IPS-18a (cell line): ENCODE results near the gene CNOT1.
"Not testable (repeated sequence)": the region's sequence is repeated elsewhere in the genome, so short reads cannot be mapped to it uniquely, and the experiment has no call there.

Source experiments
- H3K27ac ChIP-seq: one replicate; pipeline ENCODE4 v1.5.1; 2013; ENCODE audit warnings: low read length
- H3K27me3 ChIP-seq: one replicate; pipeline ENCODE4 v1.6.1; 2013; ENCODE audit warnings: mild to moderate bottlenecking, low read length; ENCODE audit not compliant: control insufficient read depth, insufficient read depth
- H3K36me3 ChIP-seq: one replicate; pipeline ENCODE4 v1.6.1; 2013; ENCODE audit warnings: low read depth, low read length; ENCODE audit not compliant: control insufficient read depth
- H3K4me1 ChIP-seq: one replicate; pipeline ENCODE4 v1.6.1; 2013; ENCODE audit warnings: low read depth, low read length; ENCODE audit not compliant: control insufficient read depth
- H3K4me3 ChIP-seq: one replicate; pipeline ENCODE4 v1.5.1; 2013; ENCODE audit warnings: low read length
- H3K9ac ChIP-seq: one replicate; pipeline ENCODE4 v1.6.1; 2013; ENCODE audit warnings: mild to moderate bottlenecking, low read length, moderate library complexity
- H3K9me3 ChIP-seq: one replicate; pipeline ENCODE4 v1.6.1; 2013; ENCODE audit warnings: low read depth, low read length; ENCODE audit not compliant: control insufficient read depth

CNOT1 gene

DNA sequence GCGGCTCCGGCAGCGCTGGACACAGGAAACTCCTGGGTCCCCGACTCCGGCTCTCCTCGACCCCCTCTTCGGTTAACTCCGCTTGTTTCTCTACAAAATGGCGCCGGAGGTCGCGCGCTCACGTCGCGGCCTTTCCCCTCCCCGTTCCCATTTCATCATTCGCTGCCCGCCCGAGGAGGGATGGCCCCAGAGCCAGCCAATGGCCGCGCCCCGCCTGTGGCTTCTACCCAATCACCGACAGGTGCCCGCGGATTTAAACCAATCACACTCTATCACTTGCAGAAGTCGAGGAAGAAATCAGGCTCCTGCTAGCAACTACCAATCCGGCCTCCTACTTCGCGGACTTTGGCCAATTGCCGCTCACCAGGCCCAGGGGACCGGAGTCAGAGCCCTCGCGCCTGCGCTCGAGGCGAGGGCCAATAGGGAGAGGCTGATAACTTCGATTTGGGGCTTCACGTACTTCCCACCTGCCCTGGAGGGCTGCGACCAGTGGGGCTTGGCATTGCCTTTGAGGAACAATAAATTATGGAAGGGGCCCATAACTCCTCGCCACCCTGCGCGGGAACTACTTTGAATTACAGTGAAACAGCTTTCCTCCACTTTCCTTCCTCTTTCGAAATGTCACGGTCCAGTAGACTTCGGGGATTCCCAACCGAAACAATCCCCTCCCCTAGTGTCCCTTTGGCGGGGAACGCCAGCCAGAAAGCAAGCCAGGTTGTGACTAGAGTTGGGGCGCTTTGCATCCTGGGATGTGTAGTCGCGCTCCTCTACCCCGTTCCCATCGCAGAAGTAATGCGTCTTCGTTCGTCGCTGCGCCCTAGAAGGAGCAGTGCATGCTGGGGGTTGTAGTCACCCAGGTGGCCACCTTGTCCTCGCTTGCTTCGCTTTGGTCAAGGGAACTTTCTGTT, at the start of gene CNOT1:
TSS of gene CNOT1 (minus strand) at position 94 of the 908 bp plus-strand sequence. CDS start 30,489 bp downstream, outside the sequence.
- Histone ChIP-seq H3K9ac (peak within 1 kb of the TSS; percentile 99), H3K27me3 (no peaks in the 10 kb centered on the region), H3K9me3 (no peaks in the 10 kb centered on the region), H3K36me3 (no peaks in the 10 kb centered on the region), H3K4me1 (peaks cover 5% of the 10 kb centered on the region), H3K27ac (peak within 1 kb of the TSS; percentile 97), H3K4me3 (peak within 1 kb of the TSS; percentile 79)

DNA sequence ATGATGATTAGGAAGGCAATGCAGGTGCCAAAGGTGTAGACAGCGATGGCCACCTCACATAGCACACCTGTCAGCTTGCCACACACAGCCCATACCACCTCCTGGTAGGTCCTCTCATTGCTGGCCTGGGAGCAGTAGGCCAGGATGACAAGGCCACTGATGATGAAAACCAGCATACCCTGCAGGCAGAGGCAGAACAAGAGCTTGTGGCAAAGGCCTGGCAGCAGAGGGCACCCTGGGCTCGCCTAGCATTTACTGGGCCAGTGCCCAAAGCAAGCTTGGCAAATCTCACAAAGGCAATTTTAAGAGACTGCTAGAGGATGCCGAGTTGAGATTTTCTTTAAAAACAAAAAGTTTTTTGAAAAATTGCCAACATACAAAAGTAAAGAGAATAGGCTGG, 49.1 kb upstream of the CNOT1 start:
- Histone ChIP-seq H3K9me3 (no peaks in the 10 kb centered on the region), H3K9ac (no peak overlapping the region), H3K36me3 (peaks cover 26% of the 10 kb centered on the region), H3K4me1 (no peaks in the 10 kb centered on the region), H3K27me3 (no peaks in the 10 kb centered on the region), H3K4me3 (no peak overlapping the region), H3K27ac (no peak overlapping the region)

DNA sequence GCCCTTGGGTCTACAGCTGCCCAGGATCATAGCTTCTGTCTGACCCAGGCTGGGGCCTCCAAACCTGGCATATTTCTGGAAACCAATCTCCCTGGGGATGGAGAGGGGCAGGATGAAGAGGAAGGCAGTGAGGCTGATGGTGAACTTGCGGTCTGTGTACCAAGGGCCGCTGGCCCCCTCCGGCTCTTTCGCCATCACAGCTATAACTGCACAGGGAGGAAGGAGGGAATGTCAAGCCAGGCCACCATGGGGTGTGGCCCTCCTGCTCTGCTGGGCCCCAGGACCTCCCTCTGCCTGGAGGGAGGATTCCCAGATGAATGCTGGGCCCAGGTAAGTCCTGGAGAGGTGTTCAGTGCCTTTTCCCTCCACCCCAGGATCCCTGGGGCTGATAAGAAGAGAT, 48.6 kb upstream of the CNOT1 start:
- no peaks in the 10 kb centered on the region for H3K4me1 ChIP-seq
- no peaks in the 10 kb centered on the region for H3K27me3 ChIP-seq
- no peak overlapping the region for H3K4me3 ChIP-seq
- no peak overlapping the region for H3K27ac ChIP-seq
- no peaks in the 10 kb centered on the region for H3K9me3 ChIP-seq
- no peak overlapping the region for H3K9ac ChIP-seq
- peaks cover 26% of the 10 kb centered on the region for H3K36me3 ChIP-seq

DNA sequence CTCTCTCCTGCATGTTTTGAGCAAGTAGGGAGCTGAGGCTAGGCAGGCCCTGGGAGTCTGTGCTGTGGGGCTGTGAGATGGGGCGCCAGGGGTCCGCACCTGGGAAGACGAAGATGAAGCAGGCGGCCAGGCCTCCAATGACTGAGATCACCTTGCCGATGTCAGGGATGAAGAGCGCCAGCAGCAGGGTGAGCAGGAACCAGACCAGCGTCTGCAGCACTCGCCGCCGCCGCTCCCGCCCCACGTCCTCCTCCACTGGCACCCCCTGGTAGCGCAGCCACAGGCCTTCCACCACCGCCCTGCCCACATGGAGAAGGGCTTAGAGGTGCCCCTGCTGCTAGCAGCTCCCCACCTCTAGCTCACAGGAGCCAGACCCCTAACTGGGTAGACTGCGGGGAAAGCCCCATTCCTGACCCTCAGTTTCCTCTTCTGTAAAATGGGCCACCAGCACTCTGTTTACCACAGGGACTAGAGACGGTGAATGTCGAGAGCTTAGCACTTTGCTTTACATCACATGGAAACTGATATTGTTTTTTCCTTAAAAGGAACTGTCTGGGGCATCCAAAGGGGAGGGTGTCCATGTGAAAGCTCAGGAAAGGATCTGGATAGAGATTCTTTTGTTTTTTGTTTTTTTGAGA, 41.4 kb upstream of the CNOT1 start:
- H3K27ac ChIP-seq, result no peak overlapping the region
- H3K4me1 ChIP-seq, result no peaks in the 10 kb centered on the region
- H3K9ac ChIP-seq, result no peak overlapping the region
- no peak overlapping the region for H3K4me3 ChIP-seq
- H3K36me3 ChIP-seq, result peaks cover 21% of the 10 kb centered on the region
- H3K9me3 ChIP-seq, result no peaks in the 10 kb centered on the region
- H3K27me3 ChIP-seq, result no peaks in the 10 kb centered on the region

DNA sequence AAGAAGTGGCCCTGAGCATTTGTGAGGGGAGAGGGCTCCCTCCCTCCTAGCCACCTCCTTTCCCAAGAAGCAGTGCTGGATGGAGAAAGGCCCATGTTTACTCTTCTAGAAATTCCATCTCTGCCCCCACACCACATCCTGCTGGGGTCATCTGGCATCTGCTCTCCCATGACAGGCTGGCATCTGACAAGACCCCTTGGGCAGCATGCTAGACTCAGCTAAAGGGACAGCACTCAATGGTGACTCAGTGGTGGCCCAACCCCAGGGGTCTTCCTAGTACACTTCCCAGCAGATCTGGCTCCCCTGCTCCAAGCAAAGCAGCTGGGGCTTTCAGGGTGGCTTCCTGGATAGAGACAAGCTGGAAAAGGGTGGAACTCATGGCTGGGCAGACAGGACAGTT, 40.6 kb upstream of the CNOT1 start:
- H3K27me3 ChIP-seq, result no peaks in the 10 kb centered on the region
- no peaks in the 10 kb centered on the region for H3K4me1 ChIP-seq
- peaks cover 15% of the 10 kb centered on the region for H3K36me3 ChIP-seq
- H3K4me3 ChIP-seq, result no peak overlapping the region
- H3K27ac ChIP-seq, result no peak overlapping the region
- no peak overlapping the region for H3K9ac ChIP-seq
- no peaks in the 10 kb centered on the region for H3K9me3 ChIP-seq

DNA sequence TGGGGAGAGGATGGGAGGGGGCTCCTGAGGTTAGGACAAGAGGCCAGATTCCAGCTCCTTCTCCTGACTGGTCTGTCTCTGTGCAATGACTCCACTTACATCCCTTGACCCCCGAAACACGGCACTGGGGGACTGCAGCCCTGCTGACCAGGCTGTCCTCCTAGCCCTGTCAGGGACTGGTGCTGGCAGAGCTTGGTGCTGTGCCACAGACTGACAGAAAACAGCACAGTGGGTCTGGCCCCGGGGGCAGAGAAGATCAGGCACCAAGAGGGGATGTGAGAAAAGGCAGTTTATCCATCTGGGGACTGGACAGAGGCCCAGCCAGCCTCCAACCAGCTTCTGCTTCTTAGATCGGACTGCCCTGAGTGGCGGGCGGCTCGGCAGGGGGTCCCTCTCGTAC, 35.6 kb upstream of the CNOT1 start:
- no peaks in the 10 kb centered on the region for H3K4me1 ChIP-seq

DNA sequence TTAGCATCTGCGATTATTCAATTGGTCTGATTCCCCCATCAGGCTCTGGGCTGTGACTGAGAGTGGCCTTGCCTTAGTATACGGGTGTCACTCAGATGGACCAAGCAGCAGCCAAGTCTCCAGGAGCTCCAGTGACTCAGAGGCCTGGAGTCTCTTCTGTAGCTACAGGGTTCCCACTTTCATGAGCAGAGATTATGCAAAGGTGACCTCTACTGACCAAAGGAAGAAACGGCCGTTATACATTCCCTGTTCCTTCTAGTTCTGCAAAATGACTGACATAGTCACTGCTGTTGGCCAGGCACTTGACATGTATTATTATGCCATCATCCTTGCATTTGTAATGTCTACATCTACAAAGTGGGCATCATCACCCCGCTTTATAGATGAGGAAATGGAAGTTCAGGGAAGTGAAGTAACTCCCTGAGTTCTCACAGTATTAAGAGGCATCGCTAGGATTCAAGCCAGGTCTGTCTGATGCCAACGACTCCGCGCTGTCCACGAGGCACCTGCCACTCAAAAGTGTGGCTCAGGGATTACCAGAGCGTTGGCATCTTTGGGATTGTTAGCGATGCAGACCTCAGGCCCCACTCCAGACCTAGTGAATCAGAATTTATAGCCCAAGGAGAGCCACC, 31.7 kb upstream of the CNOT1 start:
- Histone ChIP-seq H3K4me1 (no peaks in the 10 kb centered on the region), H3K27ac (no peak overlapping the region), H3K27me3 (no peaks in the 10 kb centered on the region), H3K4me3 (no peak overlapping the region), H3K9ac (no peak overlapping the region), H3K9me3 (no peaks in the 10 kb centered on the region), H3K36me3 (no peaks in the 10 kb centered on the region)

More for the DNA sequence above, 35.6 kb upstream of the CNOT1 start:
- Histone ChIP-seq H3K9me3 (no peaks in the 10 kb centered on the region), H3K9ac (no peak overlapping the region), H3K36me3 (peaks cover 9% of the 10 kb centered on the region), H3K4me3 (no peak overlapping the region), H3K27ac (no peak overlapping the region), H3K27me3 (no peaks in the 10 kb centered on the region)

DNA sequence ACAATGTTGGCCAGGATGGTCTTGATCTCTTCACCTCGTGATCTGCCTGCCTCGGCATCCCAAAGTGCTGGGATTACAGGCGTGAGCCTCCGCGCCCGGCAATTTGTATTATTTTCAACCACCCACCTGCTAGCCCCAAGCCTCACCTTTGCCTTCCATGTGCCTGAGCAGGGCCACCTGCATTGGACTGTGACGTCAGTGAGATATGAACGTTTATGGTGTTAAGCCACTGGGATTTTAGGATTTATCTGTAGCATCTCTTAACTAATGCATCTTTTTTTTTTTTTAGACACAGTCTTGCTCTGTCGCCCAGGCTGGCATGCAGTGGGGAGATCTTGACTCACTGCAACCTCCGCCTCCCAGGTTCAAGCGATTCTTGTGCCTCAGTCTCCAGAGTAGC, 30.3 kb upstream of the CNOT1 start:
- not testable (repeated sequence) for H3K27ac ChIP-seq, H3K4me3 ChIP-seq, H3K4me1 ChIP-seq, H3K27me3 ChIP-seq, H3K9me3 ChIP-seq, H3K9ac ChIP-seq, H3K36me3 ChIP-seq

DNA sequence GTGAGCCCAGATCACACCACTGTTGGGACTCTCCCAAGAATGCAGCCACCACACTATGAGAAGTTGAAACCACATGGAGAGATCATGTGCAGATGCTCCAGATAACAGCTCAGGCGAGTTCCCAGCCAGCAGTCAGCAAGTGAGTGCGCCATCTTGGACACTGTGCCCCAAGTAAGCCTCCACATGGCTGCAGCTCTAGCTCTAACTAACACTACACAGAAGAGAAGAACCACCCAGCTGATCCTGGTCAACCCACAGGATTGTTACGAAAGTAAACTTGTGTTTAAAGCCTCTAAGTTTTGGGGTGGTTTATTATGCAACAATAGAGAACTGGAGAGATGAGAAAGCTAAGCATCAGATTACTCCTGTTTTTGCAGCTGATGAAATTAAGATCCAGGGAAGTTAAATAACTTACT, 29.2 kb upstream of the CNOT1 start:
- H3K4me3 ChIP-seq, result no peak overlapping the region
- no peaks in the 10 kb centered on the region for H3K27me3 ChIP-seq
- no peak overlapping the region for H3K27ac ChIP-seq
- H3K9me3 ChIP-seq, result no peaks in the 10 kb centered on the region
- no peaks in the 10 kb centered on the region for H3K36me3 ChIP-seq
- no peaks in the 10 kb centered on the region for H3K4me1 ChIP-seq
- H3K9ac ChIP-seq, result no peak overlapping the region

DNA sequence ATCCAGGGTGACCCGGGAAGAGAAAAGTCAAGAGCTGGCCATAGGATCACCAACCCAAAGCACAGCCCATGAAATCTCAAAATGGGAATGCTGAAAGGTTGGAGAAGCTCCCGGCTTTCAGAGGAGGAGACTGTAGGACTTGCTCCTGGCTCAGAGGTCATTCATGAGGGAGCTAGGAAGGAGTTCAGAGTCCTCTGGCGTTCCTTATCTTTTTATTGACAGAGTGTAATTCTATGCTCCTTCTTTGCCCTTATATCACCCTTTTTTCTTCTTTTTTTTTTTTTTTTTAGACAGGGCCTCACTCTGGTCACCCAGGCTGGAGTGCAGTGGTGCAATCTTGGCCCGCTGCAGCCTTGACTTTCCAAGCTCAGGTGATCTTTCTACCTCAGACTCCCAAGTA, 27.3 kb upstream of the CNOT1 start:
- H3K9me3 ChIP-seq, result no peaks in the 10 kb centered on the region
- no peak overlapping the region for H3K4me3 ChIP-seq
- no peaks in the 10 kb centered on the region for H3K4me1 ChIP-seq
- no peak overlapping the region for H3K9ac ChIP-seq
- no peaks in the 10 kb centered on the region for H3K27me3 ChIP-seq
- H3K27ac ChIP-seq, result no peak overlapping the region
- no peaks in the 10 kb centered on the region for H3K36me3 ChIP-seq

DNA sequence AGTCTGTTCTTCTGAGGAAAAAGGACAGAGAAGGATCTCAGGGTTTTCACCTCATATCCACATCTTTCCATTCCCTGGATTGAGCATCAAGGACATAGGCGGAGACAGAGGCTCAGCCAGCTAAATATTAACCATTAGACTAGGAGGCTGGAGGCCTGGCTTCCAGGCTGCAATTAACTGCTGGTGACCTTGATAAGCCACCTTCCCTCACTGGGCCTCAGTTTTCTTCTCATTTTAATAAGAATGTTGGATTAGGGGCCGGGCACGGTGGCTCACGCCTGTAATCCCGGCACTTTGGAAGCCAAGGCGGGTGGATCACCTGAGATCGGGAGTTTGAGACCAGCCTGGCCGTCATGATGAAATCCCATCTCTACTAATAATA, 25.6 kb upstream of the CNOT1 start:
- Histone ChIP-seq H3K9ac (no peak overlapping the region), H3K27me3 (no peaks in the 10 kb centered on the region), H3K36me3 (no peaks in the 10 kb centered on the region), H3K4me3 (no peak overlapping the region), H3K4me1 (no peaks in the 10 kb centered on the region), H3K9me3 (no peaks in the 10 kb centered on the region), H3K27ac (no peak overlapping the region)
